Measurements from ENCODE around the gene VTN.
A peak's percentile ranks its signal among the peaks of the same experiment; 100 is the strongest.

VTN gene

DNA sequence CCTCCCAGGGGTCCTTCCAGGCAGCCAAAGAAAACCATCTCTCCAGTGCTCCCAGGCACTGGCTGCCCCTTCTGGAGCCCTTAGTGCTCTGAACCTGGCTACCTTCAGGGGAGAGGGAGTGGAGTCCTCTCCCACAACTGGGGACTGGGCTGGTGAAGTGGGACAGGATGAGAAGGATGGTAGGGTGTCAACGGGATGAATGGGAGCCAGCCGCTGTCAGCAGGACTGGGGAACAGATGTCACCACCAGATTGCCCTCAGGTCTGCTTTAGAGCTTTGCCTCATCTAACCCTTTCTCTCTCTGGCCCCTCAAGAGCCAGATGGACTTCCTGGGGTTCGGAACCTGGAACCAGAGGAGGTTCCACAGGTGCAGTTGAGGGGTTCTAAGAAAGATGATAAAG lies 4.6 kb downstream of the VTN start:
- Mint-ChIP-seq H3K4me1 (peaks cover 6% of the 10 kb centered on the region), H3K27ac (no peak overlapping the region), H3K27me3 (no peaks in the 10 kb centered on the region), H3K9me3 (no peaks in the 10 kb centered on the region), H3K4me3 (no peak overlapping the region)
- DNase-seq = no peak
- no peak for ATAC-seq

DNA sequence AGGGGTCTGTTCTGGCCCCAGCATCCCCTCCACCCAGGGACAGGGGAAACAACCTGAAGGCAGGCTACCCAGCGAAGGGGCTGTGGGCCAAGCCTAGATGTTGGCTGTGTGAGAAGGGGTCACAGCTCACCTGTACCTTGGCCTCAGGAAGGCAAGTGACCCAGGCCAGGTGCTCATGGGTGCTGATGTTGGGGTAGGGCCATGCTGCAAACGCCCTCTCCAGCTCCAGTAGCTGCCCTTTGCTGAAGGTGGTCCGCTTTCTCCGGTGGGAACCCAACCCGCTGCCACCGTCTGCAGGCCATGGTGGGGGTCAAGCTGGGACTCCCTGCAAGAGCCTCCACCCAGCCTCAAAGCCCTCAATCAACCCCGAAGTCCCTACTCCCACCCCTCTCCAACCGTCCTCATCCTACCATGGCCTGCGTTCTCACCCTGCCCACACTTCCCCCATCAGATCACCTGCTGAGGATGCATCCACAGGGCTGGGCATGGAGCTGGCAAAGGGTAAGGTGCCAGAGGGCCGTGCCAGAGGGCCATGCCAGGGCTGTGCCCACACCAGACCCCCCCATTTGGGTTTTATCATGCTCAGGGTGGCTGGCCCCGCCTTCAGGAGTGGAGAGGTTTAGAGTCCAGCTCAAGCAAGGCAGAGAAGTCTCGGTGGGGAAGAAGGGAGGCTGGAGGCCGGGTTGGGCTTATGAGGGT lies 5.3 kb downstream of the VTN start, which contains the start of gene SEBOX:
Gene SEBOX (minus strand): TSS at position 535 of the 699 bp plus-strand sequence. CDS start 48 bp downstream, at position 487.
- Mint-ChIP-seq H3K27me3 (no peaks in the 10 kb centered on the region), H3K9me3 (no peaks in the 10 kb centered on the region), H3K4me3 (no peak within 1 kb of the TSS), H3K4me1 (no peaks in the 10 kb centered on the region), H3K27ac (no peak within 1 kb of the TSS)
- DNase-seq = no peak
- ATAC-seq = no peak

DNA sequence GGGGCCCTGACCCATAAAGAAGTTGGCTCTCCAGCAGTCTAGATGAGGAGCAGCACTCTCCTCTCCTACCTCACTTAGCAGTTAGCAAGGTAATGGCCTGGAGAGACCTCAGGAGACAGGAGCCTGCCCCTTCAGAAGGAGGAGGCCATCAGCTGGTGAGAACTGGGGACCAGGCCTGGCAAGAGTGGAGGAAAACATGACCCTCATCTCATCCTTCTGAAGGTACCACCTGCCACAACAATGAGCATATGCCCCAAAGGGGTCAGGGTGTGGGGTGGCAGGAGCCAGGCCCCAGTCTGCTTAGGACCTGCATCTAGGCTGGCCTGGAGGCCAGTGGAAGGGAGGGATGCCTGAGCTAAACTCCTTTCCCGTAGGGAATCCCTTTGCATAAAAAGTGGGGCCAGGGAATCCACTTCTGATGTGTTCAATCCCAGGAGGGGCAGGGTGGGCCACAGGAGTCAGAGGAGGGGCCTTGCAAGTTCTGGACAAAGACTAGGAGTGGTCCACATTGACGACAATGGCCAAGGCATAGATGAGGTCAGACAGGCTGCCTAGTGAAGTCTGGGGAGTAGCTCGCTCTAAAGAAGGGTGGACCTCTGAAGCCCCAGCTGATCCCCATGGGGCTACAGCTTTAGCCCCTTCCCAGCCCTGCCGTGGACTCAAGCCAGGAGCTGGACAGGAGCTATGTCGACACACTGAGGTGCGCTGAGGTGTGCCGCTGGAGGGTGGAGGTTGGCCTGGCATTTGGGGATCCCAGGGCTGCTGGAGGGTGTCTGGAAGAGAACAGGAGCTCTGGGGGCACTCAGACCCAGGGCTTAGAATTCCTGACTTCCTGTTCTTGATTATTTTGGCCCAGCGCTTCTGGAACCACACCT lies 6.1 kb downstream of the VTN start:
- Mint-ChIP-seq H3K4me1 (peaks cover 3% of the 10 kb centered on the region), H3K27ac (no peak overlapping the region), H3K9me3 (no peaks in the 10 kb centered on the region), H3K27me3 (no peaks in the 10 kb centered on the region), H3K4me3 (no peak overlapping the region)
- no peak for DNase-seq
- no peak for ATAC-seq

DNA sequence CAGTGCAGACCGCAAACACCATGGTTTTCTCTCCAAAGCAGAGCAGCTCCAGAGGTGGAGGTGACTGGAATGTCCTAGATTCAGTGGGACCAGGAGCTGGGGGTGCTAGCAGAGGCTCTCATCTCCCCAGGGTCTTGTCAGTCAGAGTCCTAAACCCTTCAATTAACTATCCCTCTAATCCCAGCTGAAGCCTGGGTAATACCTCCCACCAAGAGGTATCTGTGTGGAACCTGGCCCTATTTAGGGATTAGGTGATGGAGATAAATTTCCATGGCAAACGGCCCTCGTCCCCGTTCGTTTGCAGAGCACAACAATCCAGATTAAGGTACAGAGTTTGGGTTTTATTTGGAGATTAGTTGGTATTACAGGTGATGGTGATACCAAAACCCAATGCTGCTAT lies 6.9 kb downstream of the VTN start:
- Mint-ChIP-seq H3K27me3 (no peaks in the 10 kb centered on the region), H3K9me3 (no peaks in the 10 kb centered on the region), H3K4me3 (no peak overlapping the region), H3K27ac (no peak overlapping the region), H3K4me1 (peaks cover 8% of the 10 kb centered on the region)
- no peak for DNase-seq
- ATAC-seq = no peak

DNA sequence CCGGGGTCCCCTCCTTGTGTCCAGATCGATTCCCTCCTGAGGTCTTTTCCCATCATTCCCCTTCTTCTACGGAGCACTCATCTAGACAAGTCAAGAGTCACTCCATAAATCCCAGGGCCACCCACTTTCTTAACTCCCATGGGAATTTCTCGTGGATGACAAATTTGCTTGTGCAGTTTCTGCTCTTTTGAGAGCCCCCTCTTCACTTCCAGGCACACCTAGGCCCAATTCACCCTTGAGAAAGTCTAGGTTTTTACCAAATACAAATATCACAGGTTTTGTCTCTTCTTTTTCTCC lies 12.3 kb downstream of the VTN start:
- ATAC-seq (no peak), DNase-seq (no peak)
- H3K9me3 Mint-ChIP-seq = no peaks in the 10 kb centered on the region
- H3K4me3 Mint-ChIP-seq = peak overlapping the region; percentile 95 to 97
- H3K4me1 Mint-ChIP-seq = peaks cover 42% of the 10 kb centered on the region
- no peaks in the 10 kb centered on the region for H3K27me3 Mint-ChIP-seq
- peak overlapping the region; percentile 95 to 98 for H3K27ac Mint-ChIP-seq

DNA sequence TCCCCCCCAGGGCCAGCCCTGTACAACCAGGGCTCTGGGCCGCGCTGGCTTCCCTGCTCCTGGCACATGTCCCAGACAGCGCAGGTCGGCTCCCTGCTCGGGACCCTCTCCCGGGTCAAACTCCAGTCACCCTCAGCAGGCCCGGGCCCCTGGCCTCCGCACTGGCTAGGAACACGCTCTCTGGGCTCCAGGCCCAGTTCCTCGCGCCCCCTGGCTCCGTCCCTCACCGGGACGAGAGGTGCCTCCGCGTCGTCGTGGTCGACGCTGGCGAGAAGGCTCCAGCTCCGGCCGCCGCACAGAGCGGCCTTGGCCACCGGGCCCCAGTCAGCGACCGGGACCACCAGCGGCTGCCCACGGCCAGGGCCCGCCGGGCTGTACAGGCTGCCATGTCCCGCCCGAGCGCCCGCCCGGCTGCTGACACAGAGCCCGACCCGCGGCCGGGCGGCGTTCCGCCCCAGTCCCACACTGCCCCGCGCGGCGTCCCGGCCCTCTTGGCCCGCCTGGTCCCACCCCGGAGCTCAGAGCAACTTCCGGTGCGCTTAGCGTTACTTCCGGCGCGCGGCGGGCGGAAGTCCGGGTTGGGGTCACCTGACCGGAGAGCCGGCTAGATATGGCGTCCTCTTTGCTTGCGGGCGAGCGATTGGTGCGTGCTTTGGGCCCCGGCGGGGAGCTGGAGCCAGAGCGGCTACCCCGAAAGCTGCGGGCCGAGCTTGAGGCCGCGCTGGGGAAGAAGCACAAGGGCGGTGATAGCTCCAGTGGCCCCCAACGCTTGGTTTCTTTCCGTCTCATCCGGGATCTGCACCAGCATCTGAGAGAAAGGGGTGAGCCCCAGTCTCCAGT lies 12.8 kb downstream of the VTN start, which contains the start of gene POLDIP2:
Gene POLDIP2 (minus strand): TSS at position 467 of the 840 bp plus-strand sequence. CDS start 79 bp downstream, at position 388.
- Mint-ChIP-seq H3K27me3 (no peaks in the 10 kb centered on the region), H3K4me1 (peaks cover 42% of the 10 kb centered on the region), H3K4me3 (peak within 1 kb of the TSS; percentile 95 to 97), H3K27ac (peak within 1 kb of the TSS; percentile 95 to 98), H3K9me3 (no peaks in the 10 kb centered on the region)
- ATAC-seq = peak; percentile 100
- peak; percentile 97 for DNase-seq

DNA sequence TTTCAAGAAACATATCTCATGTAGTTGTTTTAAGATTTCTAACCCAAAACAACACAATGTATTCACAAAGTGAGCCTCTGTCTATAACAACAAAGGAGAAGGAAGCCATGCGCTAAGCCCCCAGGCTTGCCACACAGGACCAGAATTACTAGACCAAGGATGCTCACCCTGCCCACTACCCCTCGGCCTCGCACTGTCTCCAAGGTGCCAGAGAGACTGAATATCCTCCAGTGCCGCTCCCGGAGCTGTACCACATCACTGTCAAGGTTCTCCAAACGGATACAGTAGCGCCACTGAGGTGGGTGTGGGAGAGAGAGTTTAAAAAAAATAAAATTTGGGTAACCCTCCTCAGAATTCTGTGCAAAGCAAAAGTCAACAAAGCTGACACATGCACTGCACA lies 19.8 kb downstream of the VTN start:
- H3K27ac Mint-ChIP-seq = no peak overlapping the region
- ATAC-seq = no peak
- peaks cover 10% of the 10 kb centered on the region for H3K4me1 Mint-ChIP-seq
- no peaks in the 10 kb centered on the region for H3K9me3 Mint-ChIP-seq
- no peak for DNase-seq
- no peaks in the 10 kb centered on the region for H3K27me3 Mint-ChIP-seq
- H3K4me3 Mint-ChIP-seq = no peak overlapping the region

DNA sequence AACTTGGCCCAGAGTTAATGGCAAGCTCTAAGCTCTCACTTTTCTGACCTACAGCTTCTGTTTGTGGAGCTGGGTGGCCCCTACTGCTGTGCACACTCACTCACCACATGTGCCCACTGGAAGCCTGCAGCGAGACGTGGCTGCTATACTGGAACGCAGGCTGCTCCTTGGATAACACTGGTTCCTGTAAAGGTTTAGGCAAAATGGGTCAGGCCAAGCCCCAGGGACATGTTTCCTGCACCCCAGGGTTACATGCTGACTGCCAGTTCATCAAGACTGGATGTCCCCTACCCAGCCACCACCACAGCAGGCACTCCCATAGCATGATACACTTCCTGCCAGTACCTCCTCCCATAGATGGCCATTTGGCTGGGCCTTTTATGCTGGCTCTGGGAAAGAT lies 21.1 kb downstream of the VTN start:
- no peaks in the 10 kb centered on the region for H3K9me3 Mint-ChIP-seq
- H3K4me3 Mint-ChIP-seq = no peak overlapping the region
- H3K4me1 Mint-ChIP-seq = peaks cover 1% of the 10 kb centered on the region
- no peak for DNase-seq
- no peak for ATAC-seq
- H3K27ac Mint-ChIP-seq = no peak overlapping the region
- no peaks in the 10 kb centered on the region for H3K27me3 Mint-ChIP-seq

DNA sequence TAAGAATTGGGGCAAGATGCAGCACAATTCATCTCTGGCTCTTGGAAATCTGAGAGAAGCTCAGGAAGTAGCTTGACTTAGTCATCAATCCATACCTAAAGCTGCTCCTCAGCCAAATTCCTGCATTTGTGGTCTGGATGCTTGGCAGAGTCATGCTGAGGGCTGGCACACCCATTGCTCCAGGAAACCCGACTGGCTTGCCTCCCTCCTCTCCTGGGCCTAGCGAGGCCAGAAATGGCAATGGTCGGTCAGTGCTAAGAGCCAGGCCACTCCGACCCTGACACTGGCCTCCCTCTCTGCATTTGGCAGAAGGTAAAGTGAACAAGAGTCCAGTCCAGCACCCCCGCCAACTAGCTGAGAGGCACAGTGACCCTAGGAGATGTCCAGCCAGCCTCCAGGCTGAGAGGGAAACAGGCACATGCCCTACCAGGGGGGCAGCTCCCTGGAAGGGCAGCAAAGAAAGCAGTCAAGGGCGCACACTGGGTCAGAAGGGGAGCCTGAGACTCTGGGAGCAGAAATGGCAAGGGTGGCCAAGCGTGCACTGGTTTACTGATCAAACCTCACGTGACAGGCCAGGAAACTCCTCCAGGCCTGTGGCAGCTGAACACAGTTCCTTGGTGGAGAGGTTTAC lies 22.7 kb downstream of the VTN start:
- peaks cover 7% of the 10 kb centered on the region for H3K4me1 Mint-ChIP-seq
- H3K4me3 Mint-ChIP-seq = no peak overlapping the region
- no peak for ATAC-seq
- H3K27me3 Mint-ChIP-seq = no peaks in the 10 kb centered on the region
- no peak for DNase-seq
- peak overlapping the region in 1 of 2 donors; percentile 44 for H3K27ac Mint-ChIP-seq
- H3K9me3 Mint-ChIP-seq = no peaks in the 10 kb centered on the region

DNA sequence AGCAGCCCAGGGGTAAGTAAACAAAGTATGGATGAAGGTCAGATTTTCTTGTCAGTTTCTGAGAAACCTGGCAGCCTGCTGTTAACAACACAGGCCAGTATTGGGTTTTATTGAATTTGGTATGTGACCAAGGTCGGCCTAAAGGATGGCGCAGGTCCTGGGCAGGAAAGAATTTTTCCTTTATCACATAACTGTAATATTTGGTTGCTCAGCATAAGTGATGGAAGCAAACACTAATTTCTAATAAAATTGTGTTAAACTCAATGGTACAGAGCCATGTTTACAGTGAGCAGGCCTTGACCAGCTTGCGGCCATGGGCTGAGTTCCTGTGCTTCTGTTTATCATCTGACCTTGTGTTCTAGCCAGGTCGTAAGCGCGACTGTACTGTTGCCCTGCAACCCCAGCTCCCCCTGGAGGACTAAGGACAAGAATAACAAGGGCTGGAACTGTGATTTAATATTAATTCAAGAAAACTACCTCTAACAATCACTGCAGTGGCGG lies 23.3 kb downstream of the VTN start:
- Mint-ChIP-seq H3K27me3 (no peaks in the 10 kb centered on the region), H3K9me3 (no peaks in the 10 kb centered on the region), H3K4me1 (peaks cover 7% of the 10 kb centered on the region), H3K4me3 (no peak overlapping the region), H3K27ac (no peak overlapping the region)
- no peak for ATAC-seq
- DNase-seq = no peak

DNA sequence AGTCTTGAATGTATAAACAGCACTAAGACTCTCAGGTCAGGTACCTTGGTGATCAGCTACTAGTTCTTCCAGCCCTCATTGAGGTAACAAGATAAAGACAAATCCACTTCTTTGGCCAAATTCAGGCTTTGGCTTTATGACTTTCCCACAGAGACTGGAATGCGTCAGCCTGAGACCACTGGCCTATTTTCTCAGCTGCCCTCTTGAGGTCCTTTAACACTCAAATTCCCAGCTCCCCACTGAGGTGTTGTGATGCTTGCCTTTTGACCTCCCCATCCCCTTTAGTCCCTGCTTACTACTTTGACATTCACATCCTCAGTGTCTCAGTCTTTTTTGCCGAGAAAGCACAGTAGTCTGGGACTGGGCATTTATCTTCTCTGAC lies 23.9 kb downstream of the VTN start:
- DNase-seq (no peak), ATAC-seq (no peak)
- H3K27me3 Mint-ChIP-seq = no peaks in the 10 kb centered on the region
- H3K27ac Mint-ChIP-seq = peak overlapping the region in 1 of 2 donors; percentile 63
- H3K9me3 Mint-ChIP-seq = no peaks in the 10 kb centered on the region
- no peak overlapping the region for H3K4me3 Mint-ChIP-seq
- peaks cover 7% of the 10 kb centered on the region for H3K4me1 Mint-ChIP-seq

DNA sequence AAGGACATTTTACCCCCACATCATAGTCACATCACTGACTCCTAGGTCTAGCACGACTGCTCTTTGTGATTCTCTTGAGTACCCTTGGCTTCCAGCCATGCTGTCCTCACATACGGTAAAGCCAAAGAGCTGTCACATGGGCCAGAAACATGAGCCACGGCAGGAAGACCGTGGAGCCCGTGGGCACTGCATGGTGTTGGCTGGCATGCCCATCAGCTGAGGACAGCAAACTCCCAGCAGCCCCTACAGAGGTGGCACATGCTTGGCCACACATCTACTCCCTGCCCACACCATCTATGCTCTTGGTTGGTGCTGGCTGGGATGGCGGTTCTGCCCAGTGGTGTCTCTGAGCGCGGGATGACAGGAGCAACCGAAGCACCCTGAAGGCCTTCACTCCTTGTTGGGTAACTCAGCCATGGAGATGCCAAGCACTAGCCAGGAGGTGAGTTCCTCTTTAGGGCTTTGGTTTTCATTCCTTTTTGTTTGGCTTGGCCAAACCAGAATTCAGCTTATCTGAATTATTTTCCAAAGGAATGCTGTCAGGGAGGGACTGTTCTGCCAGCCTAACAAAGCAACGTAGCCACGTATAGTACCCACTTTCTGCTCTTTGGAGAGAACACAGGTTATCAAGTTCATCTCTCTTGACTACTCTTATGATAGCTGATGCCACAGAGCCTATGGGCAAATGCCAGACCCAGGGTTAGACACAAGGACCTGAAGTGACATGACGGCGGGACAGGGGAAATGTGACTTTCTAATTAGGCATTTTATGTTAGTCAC lies 24.5 kb downstream of the VTN start:
- Mint-ChIP-seq H3K9me3 (no peaks in the 10 kb centered on the region), H3K4me1 (peaks cover 8% of the 10 kb centered on the region), H3K27me3 (no peaks in the 10 kb centered on the region), H3K4me3 (no peak overlapping the region), H3K27ac (no peak overlapping the region)
- no peak for DNase-seq
- no peak for ATAC-seq

DNA sequence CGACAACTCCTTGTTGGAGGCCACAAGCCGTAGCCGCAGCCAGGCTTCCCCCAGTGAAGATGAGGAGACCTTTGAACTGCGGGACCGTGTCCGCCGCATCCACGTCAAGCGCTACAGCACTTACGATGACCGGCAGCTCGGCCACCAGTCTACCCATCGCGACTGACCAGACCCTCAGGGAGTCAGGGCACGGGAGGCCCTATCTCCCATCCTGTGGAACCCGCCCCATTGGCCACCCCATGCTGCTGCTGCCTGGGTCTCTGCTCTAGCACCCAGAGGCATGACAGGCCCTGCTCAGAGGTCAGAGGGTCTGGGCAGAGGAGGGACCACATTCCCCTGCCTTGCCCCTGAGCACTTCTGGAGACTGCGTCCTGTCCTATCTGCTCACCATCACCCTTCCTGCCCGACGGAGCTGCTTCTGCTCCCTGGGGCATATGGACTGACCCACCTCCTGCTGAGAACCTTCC lies 25.6 kb downstream of the VTN start:
- Mint-ChIP-seq H3K9me3 (no peaks in the 10 kb centered on the region), H3K27me3 (no peaks in the 10 kb centered on the region), H3K27ac (no peak overlapping the region), H3K4me1 (peaks cover 16% of the 10 kb centered on the region), H3K4me3 (no peak overlapping the region)
- ATAC-seq (no peak), DNase-seq (no peak)

DNA sequence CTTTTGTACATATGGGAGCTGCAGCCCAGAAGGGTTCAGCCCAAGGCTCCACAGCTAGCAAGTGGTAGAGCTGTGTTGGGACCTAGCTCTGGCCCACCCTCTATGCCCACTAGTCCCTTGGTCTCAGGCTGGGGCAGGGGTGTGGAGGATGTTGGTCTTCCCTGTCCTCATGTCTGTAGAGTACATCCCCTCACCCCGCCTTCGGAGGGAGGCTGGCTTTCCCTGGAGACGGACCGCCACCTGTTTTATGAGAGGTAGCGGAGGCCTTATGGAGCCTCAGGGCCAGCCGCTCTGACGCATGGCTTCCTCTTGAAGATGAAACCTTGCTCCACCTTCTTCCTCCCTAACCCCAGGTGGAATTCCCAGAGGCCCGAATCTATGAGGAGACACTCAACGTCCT lies 26.1 kb downstream of the VTN start:
- DNase-seq = no peak
- H3K27me3 Mint-ChIP-seq = no peaks in the 10 kb centered on the region
- peaks cover 16% of the 10 kb centered on the region for H3K4me1 Mint-ChIP-seq
- peak overlapping the region in 1 of 2 donors; percentile 51 for H3K27ac Mint-ChIP-seq
- no peak overlapping the region for H3K4me3 Mint-ChIP-seq
- peak; percentile 39 for ATAC-seq
- no peaks in the 10 kb centered on the region for H3K9me3 Mint-ChIP-seq

All from stimulated activated naive CD8-positive, alpha-beta T cell treated with anti-CD3 and anti-CD28 coated beads, Interleukin-15, amount 100 ng/mL, for 72 hours (primary cell).